DND-41 (cell line): ENCODE results near the gene KCNK4.

Experiments
- ATAC-seq: fragments of 200-7000 bp; cut with Tn5 transposase; 3 replicates; pipeline ENCODE4 v1.9.1; 2021; ENCODE audit warnings: low read depth; ENCODE audit not compliant: insufficient read depth
- DNase-seq: peaks from one replicate; pipeline ENCODE4 v3.0.0-alpha.2; 2020
- H2AFZ ChIP-seq: 2 replicates; pipeline ENCODE4 v1.6.0; 2012; ENCODE audit warnings: low read depth, low read length
- H3K27ac ChIP-seq: 2 replicates; pipeline ENCODE4 v1.5.1; 2012; ENCODE audit warnings: low read length, inconsistent platforms
- H3K27me3 ChIP-seq: fragments of 200-600 bp; sonication (generic); 2 replicates; pipeline ENCODE4 v1.6.0; 2012; ENCODE audit warnings: low read length, mild to moderate bottlenecking, inconsistent platforms; ENCODE audit not compliant: insufficient read depth, poor library complexity
- H3K36me3 ChIP-seq: 2 replicates; pipeline ENCODE4 v1.5.1; 2012; ENCODE audit warnings: low read length, inconsistent platforms; ENCODE audit not compliant: insufficient read depth
- H3K4me1 ChIP-seq: 2 replicates; pipeline ENCODE4 v1.5.1; 2012; ENCODE audit warnings: mild to moderate bottlenecking, low read length; ENCODE audit not compliant: insufficient read depth
- H3K4me2 ChIP-seq: 2 replicates; pipeline ENCODE4 v1.6.0; 2012; ENCODE audit warnings: mild to moderate bottlenecking, moderate library complexity, low read length, inconsistent platforms; ENCODE audit not compliant: insufficient read depth
- H3K4me3 ChIP-seq, 2 experiments: fragments of 200-600 bp in 1 of 2; shearing (Covaris generic) in 1 of 2; 2 replicates each; pipeline ENCODE4 v1.5.1; 2012 to 2016; ENCODE audit warnings: inconsistent platforms in 2 of 2, low read length in 2 of 2, mild to moderate bottlenecking in 2 of 2, low read depth in 1 of 2, moderate library complexity in 1 of 2
- H3K79me2 ChIP-seq: 2 replicates; pipeline ENCODE4 v1.6.0; 2012; ENCODE audit warnings: low read length, inconsistent platforms; ENCODE audit not compliant: insufficient read depth
- H3K9ac ChIP-seq: 2 replicates; pipeline ENCODE4 v1.6.0; 2012; ENCODE audit warnings: low read depth, mild to moderate bottlenecking, inconsistent platforms, low read length, moderate library complexity
- H3K9me3 ChIP-seq: 2 replicates; pipeline ENCODE4 v1.5.1; 2012; ENCODE audit warnings: low read length, moderate library complexity, mild to moderate bottlenecking, inconsistent platforms; ENCODE audit not compliant: insufficient read depth, severe bottlenecking
- H4K20me1 ChIP-seq: 2 replicates; pipeline ENCODE4 v1.6.0; 2012; ENCODE audit warnings: low read length; ENCODE audit not compliant: insufficient read depth
- EZH2 ChIP-seq: IDR thresholded peaks from 3 replicates; pipeline ENCODE4 v1.6.1; 2012; ENCODE audit warnings: borderline replicate concordance, low read depth, mild to moderate bottlenecking, moderate library complexity, low read length, inconsistent platforms; ENCODE audit not compliant: severe bottlenecking
- TF ChIP-seq, protein P1 (sequence below): IDR thresholded peaks from 2 replicates; pipeline ENCODE4 v1.5.1; 2012; ENCODE audit warnings: borderline replicate concordance, low read length, moderate library complexity, mild to moderate bottlenecking; ENCODE audit not compliant: poor library complexity, severe bottlenecking; ENCODE audit errors: extremely low read depth

The KCNK4 gene

DNA sequence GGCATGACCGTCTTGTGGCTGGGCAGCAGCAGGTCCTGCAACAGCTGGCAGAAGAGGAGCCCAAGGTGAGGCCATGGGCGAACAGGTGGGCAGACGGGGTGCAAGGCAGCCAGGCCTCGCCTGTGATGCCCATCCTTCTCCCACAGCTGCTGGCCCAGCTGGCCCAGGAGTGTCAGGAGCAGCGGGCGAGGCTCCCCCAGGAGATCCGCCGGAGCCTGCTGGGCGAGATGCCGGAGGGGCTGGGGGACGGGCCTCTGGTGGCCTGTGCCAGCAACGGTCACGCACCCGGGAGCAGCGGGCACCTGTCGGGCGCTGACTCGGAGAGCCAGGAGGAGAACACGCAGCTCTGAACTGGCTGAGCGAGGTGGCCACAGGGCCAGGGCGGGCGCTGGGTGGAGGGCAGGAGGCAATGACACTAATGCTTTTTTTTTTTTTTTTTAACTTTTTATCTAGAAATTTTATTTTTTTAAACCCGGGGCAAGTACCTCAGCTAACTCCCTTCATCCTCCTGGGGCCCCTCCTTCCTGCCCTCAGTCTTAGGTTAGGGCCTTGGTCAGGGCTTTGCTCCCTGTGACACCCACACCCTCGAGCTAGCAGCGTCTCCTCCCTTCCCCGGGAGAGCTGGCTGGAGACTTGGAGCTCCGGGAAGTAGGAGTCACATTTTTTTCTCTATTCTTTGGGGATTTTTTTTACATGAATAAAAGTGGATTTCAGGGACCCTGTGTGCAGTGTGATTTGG lies 23.7 kb upstream of the KCNK4 start:
- Histone ChIP-seq H3K9ac (peak overlapping the region; percentile 95; the same call in 1 of the 2 replicates), H3K4me3 (no peak overlapping the region), H4K20me1 (no peaks in the 10 kb centered on the region), H3K36me3 (peaks cover 25% of the 10 kb centered on the region; the same call in 1 of the 2 replicates), H3K4me1 (peaks cover 33% of the 10 kb centered on the region), H3K27me3 (no peaks in the 10 kb centered on the region), H3K27ac (no peak overlapping the region), H2AFZ (no peak overlapping the region), H3K79me2 (peaks cover 23% of the 10 kb centered on the region), H3K9me3 (no peaks in the 10 kb centered on the region), H3K4me2 (no peak overlapping the region)
- ATAC-seq (no peak), DNase-seq (no peak)
- no peak for TF ChIP-seq EZH2
- TF ChIP-seq, protein P1, sequence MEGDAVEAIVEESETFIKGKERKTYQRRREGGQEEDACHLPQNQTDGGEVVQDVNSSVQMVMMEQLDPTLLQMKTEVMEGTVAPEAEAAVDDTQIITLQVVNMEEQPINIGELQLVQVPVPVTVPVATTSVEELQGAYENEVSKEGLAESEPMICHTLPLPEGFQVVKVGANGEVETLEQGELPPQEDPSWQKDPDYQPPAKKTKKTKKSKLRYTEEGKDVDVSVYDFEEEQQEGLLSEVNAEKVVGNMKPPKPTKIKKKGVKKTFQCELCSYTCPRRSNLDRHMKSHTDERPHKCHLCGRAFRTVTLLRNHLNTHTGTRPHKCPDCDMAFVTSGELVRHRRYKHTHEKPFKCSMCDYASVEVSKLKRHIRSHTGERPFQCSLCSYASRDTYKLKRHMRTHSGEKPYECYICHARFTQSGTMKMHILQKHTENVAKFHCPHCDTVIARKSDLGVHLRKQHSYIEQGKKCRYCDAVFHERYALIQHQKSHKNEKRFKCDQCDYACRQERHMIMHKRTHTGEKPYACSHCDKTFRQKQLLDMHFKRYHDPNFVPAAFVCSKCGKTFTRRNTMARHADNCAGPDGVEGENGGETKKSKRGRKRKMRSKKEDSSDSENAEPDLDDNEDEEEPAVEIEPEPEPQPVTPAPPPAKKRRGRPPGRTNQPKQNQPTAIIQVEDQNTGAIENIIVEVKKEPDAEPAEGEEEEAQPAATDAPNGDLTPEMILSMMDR = no peak

DNA sequence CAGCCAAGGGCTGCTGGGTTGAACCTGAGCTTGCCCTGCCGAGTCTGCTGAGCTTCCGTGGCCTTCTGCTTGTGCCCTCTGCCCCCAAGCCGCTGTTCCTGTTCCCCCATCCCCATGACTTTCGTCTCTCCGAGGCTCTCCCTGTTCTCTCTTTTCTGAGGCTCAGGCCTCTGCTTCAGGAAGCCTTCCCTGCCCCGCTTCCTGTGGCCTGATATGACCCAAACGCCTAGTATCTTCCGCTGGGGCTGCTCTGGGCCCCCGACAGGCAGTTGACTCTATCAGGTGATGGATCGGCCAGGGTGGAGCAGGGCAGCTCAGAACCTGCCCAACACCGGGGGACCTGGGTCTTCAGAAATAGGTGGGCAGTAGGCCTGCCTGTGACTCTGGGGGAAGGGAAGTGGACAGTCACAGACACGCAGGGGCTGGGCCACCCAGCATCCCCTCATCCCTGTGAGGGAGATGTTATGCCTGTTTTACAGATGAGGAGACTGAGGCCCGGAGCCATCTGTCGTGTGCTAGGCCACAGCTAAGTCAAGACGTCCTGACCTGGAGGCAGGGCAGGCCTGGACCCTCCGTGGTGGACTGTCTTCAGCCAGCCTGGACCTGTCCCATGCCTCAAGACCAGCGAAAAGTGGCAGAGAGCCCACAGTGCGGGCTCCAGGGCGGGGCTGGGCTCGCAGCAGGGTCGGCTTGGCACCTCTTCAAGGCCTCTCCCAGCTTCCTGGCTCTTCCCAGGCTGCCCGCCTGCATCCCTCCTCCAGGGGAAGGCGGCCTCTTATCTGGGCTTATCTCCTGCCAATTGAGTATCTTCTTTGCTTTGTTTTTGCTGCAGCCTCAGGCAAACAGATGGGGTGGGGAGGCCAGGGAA lies 22.8 kb upstream of the KCNK4 start:
- Histone ChIP-seq H3K9me3 (no peaks in the 10 kb centered on the region), H4K20me1 (no peaks in the 10 kb centered on the region), H3K9ac (peak overlapping the region; percentile 95), H3K79me2 (peaks cover 26% of the 10 kb centered on the region), H3K4me1 (peaks cover 38% of the 10 kb centered on the region), H3K4me2 (peak overlapping the region; percentile 99), H3K27ac (peak overlapping the region; percentile 90), H3K27me3 (no peaks in the 10 kb centered on the region), H3K36me3 (peaks cover 17% of the 10 kb centered on the region; the same call in 1 of the 2 replicates), H2AFZ (peak overlapping the region; percentile 71; the same call in 1 of the 2 replicates), H3K4me3 (peak overlapping the region; percentile 79 to 90; a peak in 3 of 4 replicates)
- TF ChIP-seq, protein P1 = no peak
- no peak for TF ChIP-seq EZH2
- ATAC-seq = no peak
- DNase-seq = no peak

DNA sequence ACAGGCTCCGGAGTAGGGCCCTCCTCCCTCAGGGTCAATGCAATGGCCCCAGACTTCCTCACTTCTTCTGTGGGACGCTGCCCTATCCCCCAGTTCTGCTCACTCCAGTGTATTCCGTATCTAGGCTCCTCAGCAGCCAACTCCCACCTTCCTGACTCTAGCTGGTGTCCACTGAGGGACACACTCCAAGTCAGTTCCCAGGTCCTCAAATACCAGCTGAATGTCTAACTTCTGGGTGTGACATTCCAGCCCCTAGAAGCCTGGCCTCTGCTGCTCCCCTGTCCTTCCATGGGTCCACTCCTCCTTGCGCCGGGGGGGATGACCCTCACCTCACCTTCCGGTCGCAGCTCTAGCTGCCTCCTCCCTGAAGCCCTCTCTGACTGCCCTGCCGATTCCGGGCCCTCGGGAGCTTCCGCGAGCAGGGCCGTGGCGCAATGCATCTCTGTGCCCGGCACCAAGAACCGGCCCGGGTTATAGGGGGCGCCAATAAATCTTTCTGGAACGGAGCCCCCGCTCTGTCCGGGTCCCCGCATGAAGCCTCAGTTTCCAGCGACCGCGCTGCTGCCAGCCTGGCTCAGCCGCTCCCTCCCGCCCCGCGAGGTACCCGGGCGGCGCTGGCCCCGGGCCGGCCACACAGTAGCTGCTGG lies 22.1 kb upstream of the KCNK4 start:
- Histone ChIP-seq H4K20me1 (no peaks in the 10 kb centered on the region), H3K4me3 (peak overlapping the region; percentile 79 to 90), H3K4me2 (peak overlapping the region; percentile 99), H2AFZ (peak overlapping the region; percentile 71), H3K27ac (peak overlapping the region; percentile 90), H3K9ac (peak overlapping the region; percentile 95), H3K9me3 (no peaks in the 10 kb centered on the region), H3K79me2 (peaks cover 28% of the 10 kb centered on the region), H3K36me3 (peaks cover 13% of the 10 kb centered on the region; the same call in 1 of the 2 replicates), H3K4me1 (peaks cover 38% of the 10 kb centered on the region), H3K27me3 (no peaks in the 10 kb centered on the region)
- no peak for TF ChIP-seq EZH2
- TF ChIP-seq, protein P1 = no peak
- ATAC-seq (peak; percentile 4), DNase-seq (peak; percentile 53)
